Epidermal melanocyte (primary cell): ENCODE data around the gene HOXB13.

Source experiments
- DNase-seq: peaks from one replicate; pipeline ENCODE4 v3.0.0; 2011; ENCODE audit warnings: low spot score; ENCODE audit not compliant: insufficient read length

The HOXB13 gene

DNA sequence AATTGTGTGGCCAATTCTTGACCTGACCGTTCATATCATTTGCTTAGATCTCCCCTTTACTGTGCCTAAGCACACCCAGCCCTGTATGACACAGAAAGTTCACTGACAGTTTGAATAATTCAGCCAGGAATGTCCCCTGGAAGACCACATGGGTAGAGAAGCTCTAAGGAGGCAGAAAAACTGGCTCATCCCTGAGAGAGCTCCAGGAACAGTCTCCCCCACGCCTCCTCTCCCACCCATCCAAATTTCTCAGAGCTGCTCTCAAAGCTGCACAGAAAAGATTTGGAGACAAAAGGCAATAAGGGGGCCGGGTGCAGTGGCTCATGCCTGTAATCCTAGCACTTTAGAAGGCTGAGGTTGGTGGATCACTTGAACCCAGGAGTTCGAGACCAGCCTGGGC lies 17.4 kb downstream of the HOXB13 start:
- DNase-seq: no peak

GRCh38 chr17:48704361-48705248 lies 23.9 kb downstream of the HOXB13 start:
- no peak for DNase-seq

- no peak for DNase-seq
Measured at GRCh38 chr17:48701864-48702532, 26.6 kb downstream of the HOXB13 start.

DNA sequence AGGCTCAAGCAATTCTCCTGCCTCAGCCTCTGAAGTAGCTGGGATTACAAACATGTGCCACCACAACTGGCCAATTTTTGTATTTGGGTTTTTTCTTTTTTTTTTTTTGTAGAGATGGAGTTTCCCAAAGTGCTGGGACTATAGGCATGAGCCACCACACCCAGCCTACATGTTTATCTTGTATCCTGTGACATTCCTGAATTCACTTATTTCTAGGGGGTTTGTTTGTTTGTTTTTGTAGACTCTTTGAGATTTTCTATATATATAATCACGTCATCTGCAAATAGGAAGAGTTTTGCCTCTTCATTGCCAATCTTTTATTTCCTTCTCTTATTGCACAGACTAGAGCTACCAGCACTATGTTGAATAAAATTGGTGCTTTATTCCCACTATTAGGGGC lies 35.4 kb downstream of the HOXB13 start:
- no peak for DNase-seq

GRCh38 chr17:48692049-48692448 lies 36.5 kb downstream of the HOXB13 start:
- no peak for DNase-seq

GRCh38 chr17:48690655-48691054 lies 37.9 kb downstream of the HOXB13 start:
- no peak for DNase-seq

- DNase-seq: no peak
Measured at GRCh38 chr17:48681609-48682008, 46.9 kb downstream of the HOXB13 start.

DNA sequence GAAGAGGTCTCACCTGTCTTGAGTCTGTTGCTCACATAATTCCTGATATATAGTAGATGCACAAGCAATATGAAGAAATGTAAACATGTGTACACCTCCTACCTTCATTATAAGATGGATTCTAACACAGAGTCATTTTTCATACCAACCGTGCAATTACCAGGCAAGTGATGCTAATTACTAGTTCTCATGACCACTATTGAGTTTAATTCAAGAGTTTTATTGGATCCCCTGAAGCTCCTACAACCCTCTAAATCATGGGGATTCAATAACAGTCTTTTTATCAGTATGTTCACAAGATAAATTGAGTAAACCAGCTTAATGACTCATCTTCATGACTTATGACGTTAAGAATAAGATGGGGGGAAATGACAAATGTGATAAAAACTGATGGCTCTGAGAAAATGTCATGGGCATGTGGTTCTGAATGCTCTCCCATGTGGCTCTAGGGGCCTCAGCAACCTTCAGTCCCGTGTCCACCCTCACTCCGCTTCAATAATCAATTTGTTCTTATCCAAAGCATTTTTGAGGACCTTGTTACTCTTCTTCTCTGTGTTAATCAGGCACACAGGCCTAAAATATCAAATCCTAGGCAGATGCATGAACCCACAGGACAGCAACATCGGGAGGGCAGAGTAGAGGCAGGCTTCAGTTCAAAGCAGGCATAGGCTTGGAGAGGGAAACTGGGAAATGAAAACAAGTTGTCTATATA lies 49.0 kb downstream of the HOXB13 start:
- no peak for DNase-seq

DNA sequence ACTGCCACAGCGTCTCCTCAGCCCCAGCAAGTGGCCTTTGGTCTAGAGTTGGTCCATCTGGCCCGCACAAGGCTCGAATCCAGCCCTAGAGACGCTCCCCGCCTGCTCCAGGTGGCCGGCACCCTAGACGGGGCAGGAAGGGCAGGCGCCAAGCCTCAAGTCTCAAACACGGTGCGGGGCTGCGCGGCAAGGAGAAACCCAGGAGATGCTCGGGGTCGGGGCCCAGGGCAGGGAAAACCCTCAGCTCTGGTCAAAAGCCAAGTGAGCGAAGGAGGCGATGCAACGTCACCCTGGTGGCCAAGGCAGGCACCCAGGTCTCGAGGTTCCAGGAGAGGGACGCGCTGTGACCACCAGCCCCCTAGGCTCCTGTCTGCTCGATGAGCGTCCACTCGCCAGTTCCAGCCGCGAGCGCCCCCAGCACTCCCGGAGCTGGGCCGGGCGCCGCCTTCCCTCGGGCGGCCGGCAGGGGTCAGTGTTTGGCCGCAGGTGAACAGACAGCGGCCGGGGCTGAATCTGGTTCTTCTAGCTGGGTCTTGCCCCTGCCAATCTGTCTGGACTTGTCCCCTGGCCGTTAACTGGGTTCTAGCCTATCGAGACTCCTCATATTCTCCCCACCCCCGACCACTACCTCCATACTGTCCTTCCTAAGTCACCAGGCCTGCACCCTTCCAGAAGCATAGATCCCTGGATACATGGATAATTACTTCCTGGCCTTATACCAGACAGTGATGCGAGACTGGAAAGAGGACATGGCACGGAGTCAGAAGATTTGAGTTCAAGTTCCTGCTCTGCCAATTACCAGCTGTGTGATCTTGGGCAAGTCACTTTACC lies 50.2 kb downstream of the HOXB13 start:
- DNase-seq: peak; percentile 58

DNA sequence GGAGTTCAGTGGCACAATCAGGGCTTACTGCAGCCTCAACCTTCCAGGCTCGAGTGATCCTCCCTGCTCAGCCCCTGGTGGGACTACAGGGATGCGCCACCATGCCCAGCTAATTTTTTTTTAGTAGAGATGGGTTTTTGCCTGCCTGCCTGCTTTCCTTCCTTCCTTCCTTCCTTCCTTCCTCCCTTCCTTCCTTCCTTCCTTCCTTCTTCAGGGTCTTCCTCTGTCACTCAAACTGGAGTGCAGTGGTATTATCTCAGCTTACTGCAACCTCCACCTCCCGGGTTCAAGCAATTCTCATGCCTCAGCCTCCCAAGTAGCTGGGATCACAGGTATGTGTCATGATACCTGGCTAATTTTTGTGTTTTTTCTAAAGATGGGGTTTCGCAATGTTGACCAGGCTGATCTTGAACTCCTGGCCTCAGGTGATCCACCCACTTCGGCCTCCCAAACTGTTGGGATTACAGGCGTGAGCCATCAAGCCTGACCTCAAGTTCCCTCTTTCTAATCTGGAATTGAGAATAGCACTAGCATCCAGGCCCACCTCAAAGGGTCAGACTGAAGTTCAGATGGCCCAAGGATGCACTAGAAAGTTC lies 51.5 kb downstream of the HOXB13 start:
- no peak for DNase-seq
